ENCODE data around the gene RUFY1.

GRCh38 chr5:179601871-179602625 is 51.7 kb downstream of the RUFY1 start:
- no peak for TF ChIP-seq CTCF (IDR thresholded peaks at IDR 0.05)
- TF ChIP-seq POLR2A (IDR thresholded peaks at IDR 0.05) = no peak

All from right lobe of liver (tissue), 4 donors.